Lung (tissue), 12 donors: ENCODE results near the gene TMEM184B. TPM values are rescaled to one million over a fixed set of nuclear protein-coding genes. Genes with fewer than 3 reads are reported as not detected.
A peak's percentile ranks its signal among the peaks of the same experiment; 100 is the strongest.

Experiments
- ATAC-seq: fragments of 200-7000 bp; cut with Tn5 transposase; one replicate; pipeline ENCODE4 v1.9.1; 2020; ENCODE audit warnings: moderate number of reproducible peaks; ENCODE audit not compliant: insufficient read depth, low FRiP score
- DNase-seq, 3 donors: peaks; one replicate each; pipeline ENCODE4 v3.0.0-alpha.2; 2013 to 2017
- H3K27ac ChIP-seq, 2 donors: one replicate each; pipeline ENCODE4 v1.5.1; 2013; ENCODE audit warnings: mild to moderate bottlenecking in 2 of 2, moderate library complexity in 2 of 2, control low read depth in 1 of 2, inconsistent platforms in 1 of 2, low read depth in 1 of 2, low read length in 1 of 2
- H3K27me3 ChIP-seq, 3 donors: one replicate each; pipeline ENCODE4 v1.5.1; 2013; ENCODE audit warnings: low read length in 2 of 3; ENCODE audit not compliant: control insufficient read depth in 3 of 3, insufficient read depth in 3 of 3
- H3K36me3 ChIP-seq, 4 donors: one replicate each; pipeline ENCODE4 v1.5.1; 2013; ENCODE audit warnings: low read length in 4 of 4, mild to moderate bottlenecking in 1 of 4, moderate library complexity in 1 of 4; ENCODE audit not compliant: control insufficient read depth in 4 of 4, insufficient read depth in 4 of 4
- H3K4me1 ChIP-seq, 5 donors: one replicate each; pipeline ENCODE4 v1.5.1; 2013; ENCODE audit warnings: low read length in 5 of 5, mild to moderate bottlenecking in 2 of 5, moderate library complexity in 1 of 5; ENCODE audit not compliant: control insufficient read depth in 5 of 5, insufficient read depth in 5 of 5
- H3K4me3 ChIP-seq: one replicate; pipeline ENCODE4 v1.5.1; 2013; ENCODE audit warnings: mild to moderate bottlenecking, control low read depth, moderate library complexity
- H3K9ac ChIP-seq, 2 donors: one replicate each; pipeline ENCODE4 v1.5.1; 2013; ENCODE audit warnings: low read length in 2 of 2, control low read depth in 1 of 2; ENCODE audit not compliant: insufficient read depth in 1 of 2
- H3K9me3 ChIP-seq, 4 donors: one replicate each; pipeline ENCODE4 v1.5.1; 2013; ENCODE audit warnings: low read length in 3 of 4, mild to moderate bottlenecking in 1 of 4, moderate library complexity in 1 of 4; ENCODE audit not compliant: control insufficient read depth in 4 of 4, insufficient read depth in 3 of 4
- CTCF ChIP-seq: IDR thresholded peaks from 2 replicates; pipeline ENCODE4 v1.5.1; 2012; ENCODE audit warnings: mild to moderate bottlenecking; ENCODE audit errors: control extremely low read depth, extremely low read depth
- WGBS, 2 donors: extraction: QIAGEN DNeasy Blood & Tissue Kit; methylation state at CpG; one replicate each; pipeline ENCODE4 v1.1.7; 2013; 5-methylcytosine and 5-hydroxymethylcytosine counted together
- polyA plus RNA-seq, 2 donors: library from polyadenylated mRNA; stranded (reverse); fragments of 200-250 nt; gene quantifications; one replicate each; pipeline ENCODE4 v1.2.1, GENCODE V29; 2013
- total RNA-seq, 2 donors: library from RNA; depleted of rRNA in 1 of 2; stranded (reverse); fragments of >200 nt in 1 of 2; gene quantifications; one replicate each; pipeline ENCODE4 v1.2.1, GENCODE V29; 2014 to 2021
- donor health status: control.
- donor health status: control.
- donor health status: Bipolar disorder and iron deficiency.
- donor health status: healthy.
- donor health status: DM: yes; HTN: yes; CAD: no.

Gene TMEM184B
- total and polyA plus RNA-seq, 4 donors = 26.3 to 82.4 (median 39.9) TPM

DNA sequence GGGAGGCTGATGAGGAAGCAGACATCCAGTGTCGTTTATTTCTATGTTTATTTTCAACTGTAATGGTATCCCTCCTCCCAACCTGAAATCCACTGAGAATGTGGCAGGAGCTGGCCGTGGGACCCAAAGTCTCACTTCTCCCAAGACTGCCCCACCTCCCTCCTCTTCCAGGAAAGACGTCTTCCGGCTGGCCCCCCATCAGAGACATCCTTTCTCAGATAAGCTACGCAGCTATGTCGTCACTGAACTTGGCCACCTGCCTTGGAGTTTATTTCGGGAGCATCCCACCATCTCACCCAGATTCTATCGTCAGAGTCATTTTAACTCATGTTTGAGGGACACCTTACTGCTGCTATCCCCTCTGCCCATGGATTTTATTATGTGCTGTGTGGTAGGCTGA lies 13.9 kb downstream of the TMEM184B start:
- Histone ChIP-seq H3K27me3 (no peaks in the 10 kb centered on the region), H3K9me3 (no peaks in the 10 kb centered on the region), H3K4me1 (peaks cover 9 to 46% (median 16%) of the 10 kb centered on the region in 5 donors), H3K4me3 (no peak overlapping the region), H3K27ac (peak overlapping the region; percentile 47 to 54), H3K36me3 (peaks cover 0 to 2% (median 1%) of the 10 kb centered on the region in 4 donors), H3K9ac (no peak overlapping the region)
- peak; percentile 71 to 86 (median 80) for DNase-seq
- TF ChIP-seq CTCF = no peak
- 36% methylated on average over 8 of the region's 8 CpGs for WGBS, 2 donors
- no peak for ATAC-seq

DNA sequence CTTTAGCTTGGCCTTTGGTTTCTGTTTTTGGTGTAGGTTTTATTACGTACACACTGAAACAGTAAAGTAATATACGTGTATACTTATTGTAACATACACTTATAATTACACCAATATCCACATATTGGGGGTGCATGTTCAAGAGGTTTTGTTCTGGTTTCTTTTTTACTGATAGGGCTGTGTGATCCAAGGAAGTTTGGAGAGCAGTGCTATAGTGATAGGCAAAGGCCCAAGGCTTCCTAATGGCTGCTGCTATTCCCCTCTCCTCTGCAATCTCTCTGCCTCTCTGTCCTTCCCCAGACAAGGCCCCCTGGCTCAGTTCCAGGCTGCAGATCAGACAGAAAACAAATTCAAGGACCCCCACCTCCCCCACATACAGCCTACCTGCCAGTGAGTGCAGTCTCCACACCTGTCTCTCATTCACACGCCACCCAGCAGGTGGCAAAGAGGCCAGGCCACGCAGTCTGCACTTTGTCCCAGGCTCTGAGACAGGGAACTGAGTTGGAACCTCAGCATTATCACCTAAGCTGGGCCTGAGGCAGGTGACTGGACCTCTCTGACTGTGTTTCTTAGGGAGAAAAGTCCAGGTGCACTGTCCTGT lies 15.1 kb downstream of the TMEM184B start:
- peak in 2 of 3 donors; percentile 50 to 53 for DNase-seq
- Histone ChIP-seq H3K9ac (peak overlapping the region in 1 of 2 donors; percentile 36), H3K9me3 (no peaks in the 10 kb centered on the region), H3K27me3 (no peaks in the 10 kb centered on the region), H3K4me1 (peaks cover 9 to 46% (median 16%) of the 10 kb centered on the region in 5 donors), H3K36me3 (no peaks in the 10 kb centered on the region), H3K4me3 (no peak overlapping the region), H3K27ac (peak overlapping the region; percentile 41 to 91)
- no peak for TF ChIP-seq CTCF
- 76 to 79% methylated on average over 4 of the region's 4 CpGs for WGBS, 2 donors
- no peak for ATAC-seq

DNA sequence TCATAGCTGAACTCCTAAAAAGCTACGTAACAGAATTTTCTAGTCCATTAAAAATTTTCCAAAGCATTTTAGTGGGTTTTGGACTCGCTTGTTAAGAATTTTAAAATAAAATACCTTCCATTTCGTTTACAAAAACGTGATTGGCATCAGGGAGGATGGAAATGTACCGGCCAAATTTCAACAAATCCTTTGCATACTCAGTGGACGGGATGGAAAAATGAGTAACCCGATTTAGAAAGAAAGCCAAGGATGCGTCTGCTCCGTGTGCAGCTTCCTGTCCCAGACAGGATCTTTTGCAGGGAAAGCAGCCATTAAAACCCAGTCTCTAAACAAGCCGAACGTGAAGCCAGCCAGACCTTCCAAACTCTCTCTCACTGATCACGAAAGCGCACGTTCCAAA lies 15.6 kb downstream of the TMEM184B start:
- peak in 2 of 3 donors; percentile 64 to 78 for DNase-seq

More for the DNA sequence above, 15.6 kb downstream of the TMEM184B start:
- no peak for TF ChIP-seq CTCF
- Histone ChIP-seq H3K36me3 (peaks cover 0 to 3% (median 0%) of the 10 kb centered on the region in 4 donors), H3K27ac (peak overlapping the region; percentile 41 to 68), H3K9ac (peak overlapping the region in 1 of 2 donors; percentile 36), H3K4me3 (no peak overlapping the region), H3K4me1 (peaks cover 9 to 46% (median 15%) of the 10 kb centered on the region in 5 donors), H3K27me3 (no peaks in the 10 kb centered on the region), H3K9me3 (no peaks in the 10 kb centered on the region)
- no peak for ATAC-seq
- 56 to 72% methylated on average over 14 of the region's 14 CpGs for WGBS, 2 donors
